ENCODE data around the gene RAPGEF1.

GRCh38 chr9:131752231-131752884 lies 12.5 kb upstream of the RAPGEF1 start:
- TF ChIP-seq CTCF (IDR thresholded peaks at IDR 0.05; ENCODE audit: insufficient read depth, low read length, poor library complexity, severe bottlenecking) (no peak), EZH2phosphoT487 (conservative IDR thresholded peaks at IDR 0.05; ENCODE audit: low read length) (no peak)

Data from SU-DHL-6 (cell line).